ENCODE measurements around the gene HIBCH.

DNA sequence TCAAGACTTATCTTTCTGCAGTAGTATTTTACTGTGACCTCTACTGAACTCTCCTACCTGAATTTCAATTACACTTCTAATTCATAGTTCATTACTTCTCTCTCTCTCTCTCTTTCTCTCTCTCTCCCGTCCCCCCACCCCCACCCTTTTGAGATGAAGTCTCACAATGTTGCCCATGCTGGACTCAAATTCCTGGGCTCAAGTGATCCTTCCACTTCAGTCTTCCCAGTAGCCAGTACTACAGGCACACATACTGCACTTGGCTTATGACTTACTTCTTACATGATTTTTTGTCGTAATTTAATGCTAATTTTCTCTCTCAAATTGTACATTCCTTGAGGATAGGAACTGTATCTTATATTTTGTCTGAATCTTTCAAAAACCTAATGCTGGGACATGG lies 6.0 kb upstream of the HIBCH start:
- TF ChIP-seq POLR2A (IDR thresholded peaks at IDR 0.05; ENCODE audit: low read depth, low read length) = no peak
- TF ChIP-seq, protein P1, sequence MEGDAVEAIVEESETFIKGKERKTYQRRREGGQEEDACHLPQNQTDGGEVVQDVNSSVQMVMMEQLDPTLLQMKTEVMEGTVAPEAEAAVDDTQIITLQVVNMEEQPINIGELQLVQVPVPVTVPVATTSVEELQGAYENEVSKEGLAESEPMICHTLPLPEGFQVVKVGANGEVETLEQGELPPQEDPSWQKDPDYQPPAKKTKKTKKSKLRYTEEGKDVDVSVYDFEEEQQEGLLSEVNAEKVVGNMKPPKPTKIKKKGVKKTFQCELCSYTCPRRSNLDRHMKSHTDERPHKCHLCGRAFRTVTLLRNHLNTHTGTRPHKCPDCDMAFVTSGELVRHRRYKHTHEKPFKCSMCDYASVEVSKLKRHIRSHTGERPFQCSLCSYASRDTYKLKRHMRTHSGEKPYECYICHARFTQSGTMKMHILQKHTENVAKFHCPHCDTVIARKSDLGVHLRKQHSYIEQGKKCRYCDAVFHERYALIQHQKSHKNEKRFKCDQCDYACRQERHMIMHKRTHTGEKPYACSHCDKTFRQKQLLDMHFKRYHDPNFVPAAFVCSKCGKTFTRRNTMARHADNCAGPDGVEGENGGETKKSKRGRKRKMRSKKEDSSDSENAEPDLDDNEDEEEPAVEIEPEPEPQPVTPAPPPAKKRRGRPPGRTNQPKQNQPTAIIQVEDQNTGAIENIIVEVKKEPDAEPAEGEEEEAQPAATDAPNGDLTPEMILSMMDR (conservative IDR thresholded peaks at IDR 0.05; ENCODE audit: low read depth, low read length) = no peak
- no peak for TF ChIP-seq RFX5 (IDR thresholded peaks at IDR 0.05; ENCODE audit: low read depth, low read length)
- TF ChIP-seq RAD21 (IDR thresholded peaks at IDR 0.05; ENCODE audit: low read length) = no peak
- TF ChIP-seq, protein P2, sequence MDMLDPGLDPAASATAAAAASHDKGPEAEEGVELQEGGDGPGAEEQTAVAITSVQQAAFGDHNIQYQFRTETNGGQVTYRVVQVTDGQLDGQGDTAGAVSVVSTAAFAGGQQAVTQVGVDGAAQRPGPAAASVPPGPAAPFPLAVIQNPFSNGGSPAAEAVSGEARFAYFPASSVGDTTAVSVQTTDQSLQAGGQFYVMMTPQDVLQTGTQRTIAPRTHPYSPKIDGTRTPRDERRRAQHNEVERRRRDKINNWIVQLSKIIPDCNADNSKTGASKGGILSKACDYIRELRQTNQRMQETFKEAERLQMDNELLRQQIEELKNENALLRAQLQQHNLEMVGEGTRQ (IDR thresholded peaks at IDR 0.05; ENCODE audit: low read depth, low read length) = no peak
- TF ChIP-seq MAFK (IDR thresholded peaks at IDR 0.05; ENCODE audit: low read depth, low read length) = no peak
- TF ChIP-seq NFE2L2 (IDR thresholded peaks at IDR 0.05; ENCODE audit: low read depth, low read length) = no peak
